ENCODE results near the gene GABPB1. TPM values are rescaled to one million over a fixed set of nuclear protein-coding genes. Genes with fewer than 3 reads are reported as not detected.

GABPB1 gene
- total RNA-seq, 2 experiments from 2014 or later: 23.9 to 26.7 TPM

DNA sequence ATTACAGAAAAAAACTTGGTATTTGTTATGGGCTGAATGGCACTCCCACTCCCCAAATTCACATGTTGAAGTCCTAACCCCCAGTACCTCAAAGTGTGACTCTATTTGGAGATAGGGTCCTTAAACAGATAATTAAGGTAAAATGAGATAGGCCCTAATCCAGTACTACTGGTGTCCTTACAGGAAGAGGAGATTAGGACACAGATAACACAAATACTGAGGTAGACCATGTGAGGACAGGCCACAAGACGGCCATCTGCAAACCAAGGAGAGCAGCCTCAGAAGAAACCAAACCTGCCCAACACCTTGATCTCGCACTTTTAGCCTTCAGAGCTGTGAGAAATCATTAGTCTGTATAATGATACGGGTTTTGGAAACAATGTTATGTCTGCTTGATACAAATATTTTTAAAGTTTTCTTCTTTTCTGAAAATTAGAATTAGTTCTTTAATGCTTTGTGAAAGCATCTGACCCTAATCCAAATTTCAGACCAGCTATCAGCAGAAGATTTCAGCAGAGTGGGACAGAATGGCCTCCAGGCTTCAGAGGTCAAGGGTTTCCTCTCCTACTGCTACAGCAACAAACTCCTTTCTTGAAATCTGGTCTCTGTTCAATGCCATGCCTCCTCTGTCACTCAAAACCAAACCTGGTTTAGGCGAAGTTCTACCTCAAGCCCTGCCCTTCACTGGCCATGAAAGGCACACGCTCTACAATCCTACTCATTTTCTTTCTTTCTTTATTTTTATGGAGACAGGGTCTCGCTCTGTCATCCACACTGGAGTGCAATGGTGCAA lies 67.5 kb downstream of the GABPB1 start:
- no peaks in the 10 kb centered on the region for H3K27me3 Mint-ChIP-seq
- H3K27ac Mint-ChIP-seq: no peak overlapping the region
- DNase-seq: no peak
- no peaks in the 10 kb centered on the region for H3K9me3 Mint-ChIP-seq
- peaks cover 12% of the 10 kb centered on the region for H3K36me3 Mint-ChIP-seq
- POLR2A ChIA-PET: no interaction called here
- H3K4me3 Mint-ChIP-seq: no peak overlapping the region
- H3K4me1 Mint-ChIP-seq: no peaks in the 10 kb centered on the region
- ATAC-seq (ENCODE audit: low read depth): no peak

DNA sequence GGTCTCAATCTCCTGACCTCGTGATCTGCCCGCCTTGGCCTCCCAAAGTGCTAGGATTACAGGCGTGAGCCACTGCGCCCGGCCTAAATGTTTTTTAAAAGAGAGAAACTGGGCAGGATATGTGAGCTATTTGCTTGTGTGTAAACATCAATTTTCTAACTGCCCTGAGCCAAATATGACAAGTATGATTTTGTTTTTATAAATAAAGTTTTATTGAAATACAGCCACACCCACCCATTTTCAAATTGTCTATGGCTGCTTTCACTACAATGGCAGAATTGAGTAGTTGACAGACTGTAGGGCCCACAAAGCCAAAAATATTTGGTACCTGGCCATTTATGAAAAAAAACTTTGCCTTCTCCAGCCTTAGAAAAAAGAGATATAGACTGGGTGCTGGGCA lies 73.6 kb downstream of the GABPB1 start:
- no peaks in the 10 kb centered on the region for H3K27me3 Mint-ChIP-seq
- H3K4me1 Mint-ChIP-seq: peaks cover 1% of the 10 kb centered on the region
- POLR2A ChIA-PET: no interaction called here
- no peaks in the 10 kb centered on the region for H3K9me3 Mint-ChIP-seq
- peaks cover 19% of the 10 kb centered on the region for H3K36me3 Mint-ChIP-seq
- no peak for ATAC-seq (ENCODE audit: low read depth)
- no peak overlapping the region for H3K4me3 Mint-ChIP-seq
- no peak overlapping the region for H3K27ac Mint-ChIP-seq
- no peak for DNase-seq

DNA sequence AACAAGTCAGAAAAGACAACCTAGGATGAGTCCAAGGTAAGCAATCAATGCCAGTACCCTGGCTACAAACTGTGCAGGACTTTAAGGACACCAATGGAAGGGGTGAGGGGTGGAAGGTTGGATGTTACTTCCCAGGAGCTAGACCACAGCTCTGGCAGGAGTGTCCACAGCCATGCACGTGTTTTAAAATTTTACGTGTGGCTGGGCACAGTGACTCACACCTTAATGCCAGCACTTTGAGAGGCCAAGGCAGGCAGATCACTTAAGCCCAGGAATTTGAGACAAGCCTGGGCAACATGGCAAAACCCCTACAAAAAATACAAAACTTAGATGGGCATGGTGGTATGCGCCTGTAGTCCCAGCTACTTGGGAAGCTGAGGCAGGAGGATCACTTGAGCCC lies 74.7 kb downstream of the GABPB1 start:
- H3K9me3 Mint-ChIP-seq: no peaks in the 10 kb centered on the region
- peaks cover 1% of the 10 kb centered on the region for H3K4me1 Mint-ChIP-seq
- H3K36me3 Mint-ChIP-seq: peaks cover 20% of the 10 kb centered on the region
- DNase-seq (no peak), ATAC-seq (ENCODE audit: low read depth) (no peak)
- H3K27ac Mint-ChIP-seq: no peak overlapping the region
- POLR2A ChIA-PET: no interaction called here
- no peaks in the 10 kb centered on the region for H3K27me3 Mint-ChIP-seq
- no peak overlapping the region for H3K4me3 Mint-ChIP-seq

DNA sequence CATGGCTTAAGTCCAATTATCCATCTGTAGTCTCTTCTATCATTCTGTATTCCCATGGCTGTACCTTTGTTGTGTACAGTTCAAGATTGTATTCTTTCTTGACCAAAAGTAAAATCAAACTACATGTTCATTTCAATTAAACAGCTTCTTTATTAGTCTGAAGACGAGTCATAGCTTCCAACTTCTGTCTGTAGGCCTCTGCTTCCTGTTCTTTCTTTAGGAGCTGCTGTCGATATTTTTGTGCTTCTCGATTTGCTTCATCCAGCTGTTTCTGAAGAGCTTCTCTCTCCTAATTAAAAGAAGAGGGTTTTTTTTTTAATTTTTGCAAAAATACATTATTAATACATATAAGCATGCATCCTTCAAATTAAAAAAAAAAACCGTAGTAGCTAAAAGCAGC lies 76.5 kb downstream of the GABPB1 start:
- ATAC-seq (ENCODE audit: low read depth) (no peak), DNase-seq (no peak)
- POLR2A ChIA-PET: interaction anchor here (0.6 to 1.2 kb wide), 2 partner anchors 16 to 93 kb away, joined by 4 to 6 read pairs; no protein-coding TSS in a partner anchor
- no peak overlapping the region for H3K27ac Mint-ChIP-seq
- H3K9me3 Mint-ChIP-seq: no peaks in the 10 kb centered on the region
- no peak overlapping the region for H3K4me3 Mint-ChIP-seq
- H3K4me1 Mint-ChIP-seq: peaks cover 1% of the 10 kb centered on the region
- H3K27me3 Mint-ChIP-seq: no peaks in the 10 kb centered on the region
- peaks cover 20% of the 10 kb centered on the region for H3K36me3 Mint-ChIP-seq

DNA sequence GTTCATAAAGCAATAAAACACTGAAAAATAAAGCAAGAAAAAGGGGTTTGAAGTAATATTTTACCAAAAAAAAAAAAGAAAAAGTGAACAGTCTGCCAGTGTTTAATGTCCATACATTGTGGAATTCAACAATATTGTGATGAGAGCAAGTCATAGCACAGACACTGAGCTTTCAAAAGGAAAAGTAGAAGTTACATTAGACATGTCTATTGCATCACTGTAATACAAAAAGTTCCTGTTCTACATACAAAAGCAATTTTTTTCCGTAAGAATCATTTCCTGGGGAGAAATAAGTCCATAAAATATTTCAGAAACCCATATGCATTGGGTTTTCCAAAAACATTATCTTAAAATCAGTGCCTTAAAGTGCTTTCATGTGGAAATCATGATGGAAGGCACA lies 77.6 kb downstream of the GABPB1 start:
- Mint-ChIP-seq H3K27me3 (no peaks in the 10 kb centered on the region), H3K4me3 (no peak overlapping the region), H3K36me3 (peaks cover 20% of the 10 kb centered on the region), H3K9me3 (no peaks in the 10 kb centered on the region), H3K4me1 (peaks cover 1% of the 10 kb centered on the region), H3K27ac (no peak overlapping the region)
- no peak for DNase-seq
- no peak for ATAC-seq (ENCODE audit: low read depth)
- POLR2A ChIA-PET: no interaction called here

DNA sequence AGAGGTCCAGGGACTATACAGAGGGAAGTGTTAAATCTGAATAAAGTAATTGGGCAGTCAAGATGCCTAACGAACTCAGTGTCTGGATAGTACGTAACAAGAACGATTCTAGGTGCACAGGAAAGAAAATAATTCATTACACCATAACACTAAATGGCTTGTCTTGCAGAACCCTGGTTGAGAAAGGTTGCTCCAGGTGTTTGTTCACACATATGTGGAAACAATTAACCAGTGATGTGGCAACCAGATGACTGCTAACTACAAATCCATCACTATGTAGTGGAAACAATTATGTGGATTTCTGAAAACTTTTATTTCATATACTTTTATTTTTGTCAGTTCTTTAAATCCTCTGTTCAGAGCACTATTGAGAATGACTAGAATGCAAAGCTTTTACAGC lies 79.1 kb downstream of the GABPB1 start:
- no peak for ATAC-seq (ENCODE audit: low read depth)
- no peak overlapping the region for H3K27ac Mint-ChIP-seq
- POLR2A ChIA-PET: no interaction called here
- no peaks in the 10 kb centered on the region for H3K9me3 Mint-ChIP-seq
- H3K27me3 Mint-ChIP-seq: no peaks in the 10 kb centered on the region
- DNase-seq: no peak
- H3K36me3 Mint-ChIP-seq: peaks cover 20% of the 10 kb centered on the region
- H3K4me1 Mint-ChIP-seq: peaks cover 1% of the 10 kb centered on the region
- no peak overlapping the region for H3K4me3 Mint-ChIP-seq

DNA sequence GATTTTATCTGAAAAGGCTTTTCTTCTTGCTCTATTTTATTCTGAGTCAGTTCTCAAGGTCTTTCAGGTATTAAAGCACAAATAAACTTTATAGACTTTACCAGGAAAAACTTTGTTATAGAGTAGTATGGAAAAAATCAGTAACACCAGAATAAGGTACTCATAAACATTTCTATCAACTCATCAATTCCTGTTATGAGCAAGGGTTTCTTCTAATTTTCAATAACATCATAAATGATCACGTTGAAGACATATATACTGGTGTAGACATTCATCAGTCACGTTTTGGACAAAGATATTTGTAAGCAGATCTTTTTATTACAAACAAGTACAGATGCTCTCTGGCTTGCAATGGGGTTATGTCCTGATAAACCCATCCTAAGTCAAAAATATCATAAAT lies 79.9 kb downstream of the GABPB1 start:
- Mint-ChIP-seq H3K9me3 (no peaks in the 10 kb centered on the region), H3K27ac (no peak overlapping the region), H3K36me3 (peaks cover 20% of the 10 kb centered on the region), H3K4me1 (peaks cover 1% of the 10 kb centered on the region), H3K27me3 (no peaks in the 10 kb centered on the region), H3K4me3 (no peak overlapping the region)
- ATAC-seq (ENCODE audit: low read depth) (no peak), DNase-seq (no peak)
- POLR2A ChIA-PET: interaction anchor here (0.6 kb wide), 1 partner anchor 179 kb away, joined by 3 read pairs; no protein-coding TSS in a partner anchor

DNA sequence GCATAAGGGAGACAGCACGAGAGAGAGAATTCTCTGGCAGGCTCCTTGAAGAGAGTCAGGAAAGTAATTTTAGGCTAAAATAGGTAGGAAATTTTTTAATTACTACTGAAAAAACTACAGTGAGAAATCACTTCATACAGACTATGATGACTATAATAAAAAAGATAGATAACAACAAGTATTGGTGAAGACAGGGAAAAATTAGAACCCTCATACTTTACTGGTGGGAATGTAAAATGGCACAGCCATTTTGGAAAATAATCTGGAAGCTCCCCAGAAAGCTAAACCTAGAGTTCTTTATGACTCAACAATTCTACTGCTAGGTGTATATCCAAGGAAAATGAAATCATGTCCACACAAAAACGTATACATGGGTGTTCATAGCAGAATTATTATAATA lies 87.4 kb downstream of the GABPB1 start:
- Mint-ChIP-seq H3K27ac (no peak overlapping the region), H3K4me3 (no peak overlapping the region), H3K27me3 (peaks cover 4% of the 10 kb centered on the region), H3K4me1 (peaks cover 16% of the 10 kb centered on the region), H3K36me3 (peaks cover 8% of the 10 kb centered on the region), H3K9me3 (peaks cover 7% of the 10 kb centered on the region)
- DNase-seq: no peak
- ATAC-seq (ENCODE audit: low read depth): no peak
- POLR2A ChIA-PET: no interaction called here

DNA sequence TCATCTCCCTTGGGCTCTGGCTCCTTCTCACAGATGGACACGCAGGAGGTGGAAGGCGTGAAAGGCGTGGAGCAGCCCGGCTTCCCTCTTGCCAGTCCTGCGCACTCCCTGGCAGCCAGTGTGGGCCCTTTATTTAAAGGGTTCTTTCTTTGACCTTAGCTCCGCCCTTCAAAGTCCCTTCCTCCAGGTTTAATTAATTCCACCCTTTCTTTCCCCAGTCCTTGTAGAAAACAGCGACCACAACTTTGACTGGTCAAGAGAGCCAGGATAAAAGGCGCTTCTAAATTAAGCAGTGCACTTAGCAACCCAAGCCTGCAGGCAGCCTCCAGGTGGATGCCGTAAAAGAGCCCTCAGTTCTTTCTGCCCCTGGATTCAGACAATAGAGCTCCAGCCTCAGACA lies 89.4 kb downstream of the GABPB1 start, which contains the start of gene HDC:
HDC (minus strand) TSS at position 107 of the 400 bp plus-strand sequence; CDS start at position 4, 103 bp downstream.
- Mint-ChIP-seq H3K4me1 (peaks cover 32% of the 10 kb centered on the region), H3K4me3 (no peak within 1 kb of the TSS), H3K27ac (peak within 1 kb of the TSS; percentile 71), H3K27me3 (peaks cover 4% of the 10 kb centered on the region), H3K36me3 (peaks cover 8% of the 10 kb centered on the region), H3K9me3 (peaks cover 7% of the 10 kb centered on the region)
- no peak for DNase-seq
- POLR2A ChIA-PET: no interaction called here
- ATAC-seq (ENCODE audit: low read depth): no peak

DNA sequence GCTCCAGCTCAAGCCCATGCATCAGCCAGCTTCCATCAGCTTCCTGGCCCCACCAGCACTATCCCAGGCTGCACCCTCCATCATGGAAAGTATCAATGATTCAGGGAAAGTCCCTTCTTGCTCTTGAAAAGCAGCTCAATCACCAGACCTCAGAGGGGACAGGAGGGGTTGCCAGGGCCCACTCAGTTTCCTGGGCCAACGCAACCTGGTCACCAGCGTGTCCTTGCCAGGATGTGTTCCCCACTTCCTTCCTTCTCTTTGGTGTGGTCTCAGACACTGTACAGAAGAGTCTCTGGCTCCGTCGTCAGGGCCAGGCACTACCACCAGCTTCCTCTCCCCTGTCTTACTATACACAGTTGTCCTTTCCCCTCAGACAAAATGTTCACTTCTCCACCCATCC lies 92.5 kb downstream of the GABPB1 start:
- peaks cover 3% of the 10 kb centered on the region for H3K27me3 Mint-ChIP-seq
- H3K9me3 Mint-ChIP-seq: peaks cover 5% of the 10 kb centered on the region
- peak overlapping the region; percentile 91 for H3K27ac Mint-ChIP-seq
- ATAC-seq (ENCODE audit: low read depth) (peak; percentile 85), DNase-seq (peak; percentile 65)
- peak overlapping the region; percentile 74 for H3K4me3 Mint-ChIP-seq
- H3K36me3 Mint-ChIP-seq: peaks cover 6% of the 10 kb centered on the region
- POLR2A ChIA-PET: interaction anchor here (0.7 to 4.2 kb wide), 8 partner anchors 14 to 144 kb away, joined by 3 to 43 read pairs (median 5); partner anchors contain the start of genes ATP8B4, GABPB1 and SLC27A2
- H3K4me1 Mint-ChIP-seq: peaks cover 54% of the 10 kb centered on the region

DNA sequence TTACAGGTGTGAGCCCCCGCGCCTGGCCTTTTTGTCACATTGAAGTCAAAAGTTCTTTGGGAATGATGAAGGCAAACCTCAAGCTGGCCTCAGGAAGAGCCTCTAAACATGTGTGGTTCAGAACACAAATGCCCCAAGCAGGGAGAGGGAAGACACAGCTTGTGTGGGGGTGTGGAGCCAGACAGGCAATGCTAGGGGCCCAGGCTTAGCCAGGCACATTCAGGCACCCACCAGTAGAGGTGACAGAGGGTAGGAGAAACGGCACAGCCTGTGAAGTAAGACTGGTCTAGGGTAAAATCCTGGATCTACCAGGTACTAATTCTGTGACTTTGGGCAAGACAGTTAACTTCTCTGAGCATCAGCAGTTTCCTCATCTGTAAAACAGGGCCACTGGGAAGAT lies 93.0 kb downstream of the GABPB1 start:
- peaks cover under 1% of the 10 kb centered on the region for H3K27me3 Mint-ChIP-seq
- DNase-seq (no peak), ATAC-seq (ENCODE audit: low read depth) (peak; percentile 27)
- POLR2A ChIA-PET: interaction anchor here (0.6 to 4.2 kb wide), 10 partner anchors 8 to 143 kb away, joined by 3 to 43 read pairs (median 6); partner anchors contain the start of genes ATP8B4, GABPB1 and SLC27A2
- H3K4me1 Mint-ChIP-seq: peaks cover 55% of the 10 kb centered on the region
- peaks cover 1% of the 10 kb centered on the region for H3K9me3 Mint-ChIP-seq
- H3K4me3 Mint-ChIP-seq: peak overlapping the region; percentile 74
- peak overlapping the region; percentile 91 for H3K27ac Mint-ChIP-seq
- peaks cover 3% of the 10 kb centered on the region for H3K36me3 Mint-ChIP-seq

DNA sequence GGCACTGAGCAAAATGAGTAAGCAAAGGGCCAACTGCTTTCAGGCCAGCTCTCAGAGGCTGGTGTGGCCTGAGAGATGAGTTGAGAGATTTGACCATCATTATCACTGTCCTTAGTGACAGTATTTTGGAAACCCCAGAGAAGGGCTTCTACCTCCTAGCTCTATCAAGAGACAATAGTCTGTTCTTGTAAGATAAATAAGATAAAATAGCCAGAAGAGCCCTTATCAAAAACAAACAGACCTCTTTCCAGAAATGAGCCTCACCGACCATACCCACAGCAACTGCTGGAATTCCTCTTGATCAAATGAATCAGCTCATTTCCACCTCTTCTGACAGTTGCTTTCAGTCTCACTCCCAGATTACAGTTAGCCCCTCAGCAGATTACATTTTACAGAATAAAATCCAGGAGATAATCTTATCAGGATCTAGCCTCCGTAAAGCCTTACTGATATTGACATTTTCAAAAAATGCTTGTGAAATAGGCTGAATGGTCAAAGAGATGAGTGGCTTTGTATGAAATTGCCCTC lies 94.0 kb downstream of the GABPB1 start:
- ATAC-seq (ENCODE audit: low read depth): no peak
- Mint-ChIP-seq H3K27me3 (no peaks in the 10 kb centered on the region), H3K27ac (peak overlapping the region; percentile 83), H3K4me1 (peaks cover 56% of the 10 kb centered on the region), H3K9me3 (no peaks in the 10 kb centered on the region), H3K4me3 (peak overlapping the region; percentile 41), H3K36me3 (peaks cover 2% of the 10 kb centered on the region)
- DNase-seq: no peak
- POLR2A ChIA-PET: interaction anchor here (0.6 to 4.2 kb wide), 5 partner anchors 13 to 93 kb away, joined by 3 to 43 read pairs (median 5); partner anchors contain the start of gene SLC27A2

DNA sequence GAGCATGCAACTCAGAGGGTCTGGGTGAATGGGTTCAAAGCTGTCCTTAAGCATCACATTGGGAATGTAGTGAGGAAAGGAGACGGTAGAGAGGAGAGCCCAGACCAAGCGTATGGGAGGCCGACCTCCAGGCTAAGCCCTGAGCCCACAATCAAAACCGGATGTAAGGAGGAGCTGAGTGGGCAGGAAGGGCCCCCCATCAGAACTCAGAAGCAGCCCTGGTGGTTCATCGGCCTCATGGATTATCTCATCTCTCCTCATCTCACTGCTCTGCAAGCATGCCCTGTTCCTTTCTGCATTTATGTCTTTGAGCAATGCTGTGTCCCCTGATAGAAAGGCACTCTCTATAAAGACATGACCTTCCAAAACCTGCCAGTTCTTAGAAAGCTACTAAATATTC lies 95.7 kb downstream of the GABPB1 start:
- no peaks in the 10 kb centered on the region for H3K27me3 Mint-ChIP-seq
- H3K4me3 Mint-ChIP-seq: no peak overlapping the region
- H3K9me3 Mint-ChIP-seq: no peaks in the 10 kb centered on the region
- DNase-seq: no peak
- peaks cover 52% of the 10 kb centered on the region for H3K4me1 Mint-ChIP-seq
- H3K36me3 Mint-ChIP-seq: peaks cover 2% of the 10 kb centered on the region
- peak overlapping the region; percentile 23 for H3K27ac Mint-ChIP-seq
- POLR2A ChIA-PET: interaction anchor here (1.1 to 4.2 kb wide), 3 partner anchors 11 to 73 kb away, joined by 3 to 43 read pairs (median 5); no protein-coding TSS in a partner anchor
- ATAC-seq (ENCODE audit: low read depth): no peak

Measured in activated naive CD8-positive, alpha-beta T cell treated with anti-CD3 and anti-CD28 coated beads, Interleukin-2, amount 10 ng/mL, durations not matched to agents 7 days and 5 days (primary cell).